KOPT-K1 (cell line): Measurements from ENCODE around the gene GID8.
"Not testable (repeated sequence)": the region's sequence is repeated elsewhere in the genome, so short reads cannot be mapped to it uniquely, and the experiment has no call there.

Experiments
- H3K27ac ChIP-seq: fragments of 200-600 bp; sonication (generic); 2 replicates; pipeline ENCODE4 v1.5.1; 2016; ENCODE audit warnings: antibody characterized with exemption, mild to moderate bottlenecking, low read depth, low read length; ENCODE audit not compliant: poor library complexity, severe bottlenecking
- H3K36me3 ChIP-seq: fragments of 200-600 bp; sonication (generic); 2 replicates; pipeline ENCODE4 v1.5.1; 2017; ENCODE audit warnings: antibody characterized with exemption, mild to moderate bottlenecking, low read length, moderate library complexity; ENCODE audit not compliant: insufficient read depth
- H3K9me3 ChIP-seq: fragments of 200-600 bp; sonication (generic); 2 replicates; pipeline ENCODE4 v1.5.1; 2017; ENCODE audit warnings: antibody characterized with exemption, low read length, mild to moderate bottlenecking; ENCODE audit not compliant: insufficient read depth, poor library complexity, severe bottlenecking

GID8 gene

GRCh38 chr20:62951896-62952372, 14.0 kb downstream of the GID8 start:
- H3K36me3 ChIP-seq: peaks cover 39% of the 10 kb centered on the region
- peak overlapping the region; percentile 8 for H3K27ac ChIP-seq
- H3K9me3 ChIP-seq: peaks cover 22% of the 10 kb centered on the region

- Histone ChIP-seq H3K9me3 (peaks cover 22% of the 10 kb centered on the region), H3K27ac (peak within 1 kb of the TSS; percentile 87), H3K36me3 (peaks cover 33% of the 10 kb centered on the region)
Measured at GRCh38 chr20:62952373-62952967, 14.5 kb downstream of the GID8 start, which contains the start of gene SLC17A9. TSS of gene SLC17A9 (plus strand) at chr20:62952709. CDS start at chr20:62952831, 122 bp downstream.

- peaks cover 14% of the 10 kb centered on the region for H3K9me3 ChIP-seq
- peaks cover 26% of the 10 kb centered on the region for H3K36me3 ChIP-seq
- peak overlapping the region; percentile 87 for H3K27ac ChIP-seq
Measured at GRCh38 chr20:62952968-62953838, 15.3 kb downstream of the GID8 start.

GRCh38 chr20:62953839-62954703, 16.1 kb downstream of the GID8 start:
- Histone ChIP-seq H3K36me3 (peaks cover 17% of the 10 kb centered on the region), H3K27ac (peak overlapping the region; percentile 87), H3K9me3 (peaks cover 6% of the 10 kb centered on the region)

- 0 out of 2 replicates have a peak, but pooled peaks cover under 1% of the 10 kb centered on the region for H3K36me3 ChIP-seq
- peak overlapping the region; percentile 87 for H3K27ac ChIP-seq
- H3K9me3 ChIP-seq: no peaks in the 10 kb centered on the region
Measured at GRCh38 chr20:62955519-62956386, 17.8 kb downstream of the GID8 start.

- no peaks in the 10 kb centered on the region for H3K9me3 ChIP-seq
- H3K27ac ChIP-seq: no peak overlapping the region
- no peaks in the 10 kb centered on the region for H3K36me3 ChIP-seq
Measured at GRCh38 chr20:62956387-62957135, 18.6 kb downstream of the GID8 start.

GRCh38 chr20:62957136-62958117, 19.5 kb downstream of the GID8 start:
- no peaks in the 10 kb centered on the region for H3K36me3 ChIP-seq
- no peak overlapping the region for H3K27ac ChIP-seq
- H3K9me3 ChIP-seq: no peaks in the 10 kb centered on the region

GRCh38 chr20:62958388-62959100, 20.6 kb downstream of the GID8 start:
- Histone ChIP-seq H3K27ac (peak overlapping the region; percentile 68), H3K36me3 (no peaks in the 10 kb centered on the region), H3K9me3 (no peaks in the 10 kb centered on the region)

- H3K9me3 ChIP-seq: no peaks in the 10 kb centered on the region
- no peaks in the 10 kb centered on the region for H3K36me3 ChIP-seq
- peak overlapping the region; percentile 68 for H3K27ac ChIP-seq
Measured at GRCh38 chr20:62959101-62959971, 21.4 kb downstream of the GID8 start.

- peak overlapping the region; percentile 68 for H3K27ac ChIP-seq
Measured at GRCh38 chr20:62959998-62960436, 22.1 kb downstream of the GID8 start.

GRCh38 chr20:62960446-62961309, 22.7 kb downstream of the GID8 start:
- H3K36me3 ChIP-seq, H3K27ac ChIP-seq, H3K9me3 ChIP-seq: not testable (repeated sequence)

More at GRCh38 chr20:62959998-62960436, 22.1 kb downstream of the GID8 start:
- Histone ChIP-seq H3K36me3 (no peaks in the 10 kb centered on the region), H3K9me3 (no peaks in the 10 kb centered on the region)
